ENCODE results near the gene SULT1C4.

SULT1C4 gene

GRCh38 chr2:108370080-108370479, 7.7 kb upstream of the SULT1C4 start:
- FAIRE-seq = no peak

GRCh38 chr2:108376774-108377173, 980 bp upstream of the SULT1C4 start:
- FAIRE-seq (no peak), DNase-seq (ENCODE audit: low spot score) (no peak)

More at GRCh38 chr2:108370080-108370479, 7.7 kb upstream of the SULT1C4 start:
- no peak for DNase-seq (ENCODE audit: low spot score)

GRCh38 chr2:108377401-108377800, 353 bp upstream of the SULT1C4 start:
- DNase-seq (ENCODE audit: low spot score) = no peak
- no peak for FAIRE-seq

GRCh38 chr2:108378851-108379250, 1.1 kb downstream of the SULT1C4 start:
- DNase-seq (ENCODE audit: low spot score) (no peak), FAIRE-seq (no peak)

GRCh38 chr2:108382196-108382595, 4.4 kb downstream of the SULT1C4 start:
- FAIRE-seq = no peak
- no peak for DNase-seq (ENCODE audit: low spot score)

GRCh38 chr2:108383146-108383830, 5.5 kb downstream of the SULT1C4 start:
- peak; percentile 57 for DNase-seq (ENCODE audit: low spot score)
- peak; percentile 63 for FAIRE-seq

- FAIRE-seq (no peak), DNase-seq (ENCODE audit: low spot score) (no peak)
These were observed 7.1 kb downstream of the SULT1C4 start for GRCh38 chr2:108384662-108385393.

GRCh38 chr2:108385411-108386071, 7.8 kb downstream of the SULT1C4 start:
- peak; percentile 95 for DNase-seq (ENCODE audit: low spot score)
- FAIRE-seq = peak; percentile 99

GRCh38 chr2:108388045-108388444, 10.3 kb downstream of the SULT1C4 start:
- DNase-seq (ENCODE audit: low spot score) = peak; percentile 99
- peak; percentile 97 for FAIRE-seq

- DNase-seq (ENCODE audit: low spot score) (no peak), FAIRE-seq (no peak)
These were observed 12.6 kb downstream of the SULT1C4 start for GRCh38 chr2:108390340-108390739.

- no peak for DNase-seq (ENCODE audit: low spot score)
- FAIRE-seq = no peak
These were observed 14.3 kb downstream of the SULT1C4 start for GRCh38 chr2:108392029-108392428.

- FAIRE-seq (no peak), DNase-seq (ENCODE audit: low spot score) (no peak)
These were observed 15.4 kb downstream of the SULT1C4 start for GRCh38 chr2:108393197-108393596.

GRCh38 chr2:108395155-108395554, 17.4 kb downstream of the SULT1C4 start:
- FAIRE-seq = no peak

GRCh38 chr2:108396845-108397244, 19.1 kb downstream of the SULT1C4 start:
- FAIRE-seq = no peak
- no peak for DNase-seq (ENCODE audit: low spot score)

More at GRCh38 chr2:108395155-108395554, 17.4 kb downstream of the SULT1C4 start:
- no peak for DNase-seq (ENCODE audit: low spot score)

GRCh38 chr2:108399479-108399878, 21.7 kb downstream of the SULT1C4 start:
- DNase-seq (ENCODE audit: low spot score) (no peak), FAIRE-seq (no peak)

- no peak for FAIRE-seq
- no peak for DNase-seq (ENCODE audit: low spot score)
These were observed 24.0 kb downstream of the SULT1C4 start for GRCh38 chr2:108401800-108402199.

GRCh38 chr2:108403494-108403893, 25.7 kb downstream of the SULT1C4 start:
- peak; percentile 79 for FAIRE-seq

GRCh38 chr2:108404784-108405397, 27.1 kb downstream of the SULT1C4 start:
- FAIRE-seq (no peak), DNase-seq (ENCODE audit: low spot score) (no peak)

More at GRCh38 chr2:108403494-108403893, 25.7 kb downstream of the SULT1C4 start:
- peak; percentile 56 for DNase-seq (ENCODE audit: low spot score)

GRCh38 chr2:108407864-108408729, 30.3 kb downstream of the SULT1C4 start:
- no peak for DNase-seq (ENCODE audit: low spot score)
- no peak for FAIRE-seq

- no peak for DNase-seq (ENCODE audit: low spot score)
- FAIRE-seq = no peak
These were observed 32.0 kb downstream of the SULT1C4 start for GRCh38 chr2:108409768-108410167.

All from RCC 7860 (cell line).